ENCODE results near the gene XRCC5. TPM values are rescaled to one million over a fixed set of nuclear protein-coding genes. Genes with fewer than 3 reads are reported as not detected.

The XRCC5 gene
- total and polyA plus RNA-seq, 2 of the 8 experiments (the other 6 are each of a cell fraction or from before 2014, with no cell fraction given), result 308 to 644 TPM

GRCh38 chr2:216132585-216132984 is 23.4 kb downstream of the XRCC5 start:
- no peak overlapping the region for H3K9ac ChIP-seq (replicated peaks in 1 of 4; ENCODE audit: extremely low read depth in 1 of 4, low read depth in 3 of 4, low read length in 3 of 4)
- H2BK12ac ChIP-seq (ENCODE audit: low read depth, low read length), result no peak overlapping the region
- H4K91ac ChIP-seq (replicated peaks; ENCODE audit: insufficient read length, low read length), result no peak overlapping the region
- DNase-seq (ENCODE audit: low read depth in 1 of 2, low spot score in 2 of 2) (no peak), FAIRE-seq (no peak)
- H4K8ac ChIP-seq (ENCODE audit: extremely low read depth, insufficient read depth, low read length), result no peak overlapping the region
- TF ChIP-seq SAP30 (IDR thresholded peaks at IDR 0.05; ENCODE audit: insufficient read depth, insufficient replicate concordance, low read length) (no peak), GTF2F1 (IDR thresholded peaks at IDR 0.05; ENCODE audit: borderline replicate concordance, low read depth, low read length) (no peak), SIRT6 (IDR thresholded peaks at IDR 0.05; ENCODE audit: low read length) (no peak), BACH1 (IDR thresholded peaks at IDR 0.05; ENCODE audit: low read length) (no peak), BCL11A (IDR thresholded peaks at IDR 0.05; ENCODE audit: low read depth in 2 of 2, low read length in 2 of 2) (no peak), HDAC6 (IDR thresholded peaks at IDR 0.05; ENCODE audit: low read depth, low read length) (no peak), SP2 (IDR thresholded peaks at IDR 0.05; ENCODE audit: low read length) (no peak), SIN3A (conservative IDR thresholded peaks at IDR 0.05 in 1 of 2, IDR thresholded peaks at IDR 0.05 in 1 of 2; ENCODE audit: low read depth in 1 of 2, low read length in 2 of 2) (no peak), GABPA (IDR thresholded peaks at IDR 0.05; ENCODE audit: borderline replicate concordance, insufficient read depth, low read length) (no peak)
- TF ChIP-seq, protein P1, sequence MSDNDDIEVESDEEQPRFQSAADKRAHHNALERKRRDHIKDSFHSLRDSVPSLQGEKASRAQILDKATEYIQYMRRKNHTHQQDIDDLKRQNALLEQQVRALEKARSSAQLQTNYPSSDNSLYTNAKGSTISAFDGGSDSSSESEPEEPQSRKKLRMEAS (IDR thresholded peaks at IDR 0.05), result no peak
- H3K56ac ChIP-seq (replicated peaks; ENCODE audit: insufficient read length, low read depth, low read length), result no peak overlapping the region
- H3K4me1 ChIP-seq (replicated peaks in 1 of 4; ENCODE audit: control insufficient read depth in 3 of 4, insufficient read depth in 4 of 4, low read length in 3 of 4), result no peaks in the 10 kb centered on the region
- H3K4me2 ChIP-seq (ENCODE audit: insufficient read depth in 1 of 2, low read depth in 2 of 2, low read length in 2 of 2), result no peak overlapping the region
- POLR2A ChIA-PET (ENCODE audit: partially characterized antibody), result interaction anchor here (1.0 to 7.1 kb wide), 9 partner anchors 8 to 24 kb away, joined by 3 to 76 read pairs (median 5); no protein-coding TSS in a partner anchor
- no peaks in the 10 kb centered on the region for H3K23me2 ChIP-seq (ENCODE audit: low read depth, low read length)
- H4K20me1 ChIP-seq (replicated peaks in 1 of 2; ENCODE audit: control insufficient read depth in 1 of 2, insufficient read depth in 2 of 2, low read length in 2 of 2), result peaks cover 0 to 6% of the 10 kb centered on the region in 2 experiments
- CTCF ChIA-PET (ENCODE audit: partially characterized antibody), result interaction anchor here (1.1 to 3.4 kb wide), 3 partner anchors 9 to 18 kb away, joined by 4 to 24 read pairs (median 6); no protein-coding TSS in a partner anchor
- no peak overlapping the region for H2BK20ac ChIP-seq (ENCODE audit: low read length)
- H2AFZ ChIP-seq (ENCODE audit: low read length), result no peak overlapping the region
- no peaks in the 10 kb centered on the region for H3K9me3 ChIP-seq (ENCODE audit: insufficient read depth in 2 of 2, low read depth in 1 of 2, low read length in 1 of 2)
- no peak overlapping the region for H2BK15ac ChIP-seq (ENCODE audit: low read length)
- no peaks in the 10 kb centered on the region for H3K27me3 ChIP-seq (replicated peaks in 1 of 4; ENCODE audit: control insufficient read depth in 3 of 4, extremely low read depth in 1 of 4, insufficient read depth in 3 of 4, low read length in 3 of 4)
- H2BK120ac ChIP-seq (replicated peaks; ENCODE audit: low read depth, low read length), result no peak overlapping the region
- no peaks in the 10 kb centered on the region; the same call in 1 of the 2 replicates for H3K79me1 ChIP-seq (ENCODE audit: low read depth, low read length)
- no peak overlapping the region for H2AK5ac ChIP-seq (ENCODE audit: low read depth, low read length)
- no peak overlapping the region for H3K18ac ChIP-seq (ENCODE audit: extremely low read depth, low read length)
- H3K4me3 ChIP-seq (ENCODE audit: extremely low read depth in 1 of 4, insufficient read depth in 2 of 4, low read depth in 3 of 4, low read length in 4 of 4), result no peak overlapping the region
- H3K79me2 ChIP-seq (ENCODE audit: control insufficient read depth in 1 of 2, insufficient read depth in 2 of 2, low read length in 2 of 2), result peaks cover 0 to 58% of the 10 kb centered on the region in 2 experiments; a peak in 2 of 4 replicates
- no peak overlapping the region for H3K4ac ChIP-seq (replicated peaks; ENCODE audit: insufficient read length, low read depth, low read length)
- H3K23ac ChIP-seq (ENCODE audit: insufficient read length), result no peak overlapping the region
- no peak overlapping the region for H3K27ac ChIP-seq (ENCODE audit: low read depth, low read length)
- peaks cover 50 to 99% (median 90%) of the 10 kb centered on the region in 4 experiments for H3K36me3 ChIP-seq (ENCODE audit: control insufficient read depth in 2 of 4, insufficient read depth in 4 of 4, low read length in 3 of 4)
- H3K14ac ChIP-seq (ENCODE audit: insufficient read length), result no peak overlapping the region
- H4K5ac ChIP-seq (ENCODE audit: insufficient read length, low read depth, low read length), result no peak overlapping the region
- H2BK5ac ChIP-seq (ENCODE audit: low read depth, low read length), result no peak overlapping the region

Measured in H1 (cell line).